ENCODE data around the gene HS3ST4.

HS3ST4 gene

GRCh38 chr16:26118575-26118974 is 426.8 kb downstream of the HS3ST4 start:
- Histone ChIP-seq H3K36me3 (ENCODE audit: control insufficient read depth in 1 of 2, insufficient read depth in 2 of 2, low read length in 2 of 2) (no peaks in the 10 kb centered on the region), H3K9ac (ENCODE audit: low read depth in 1 of 2, low read length in 2 of 2) (no peak overlapping the region), H3K4me3 (ENCODE audit: low read depth in 1 of 2, low read length in 2 of 2) (no peak overlapping the region), H3K4me1 (ENCODE audit: control insufficient read depth in 1 of 2, insufficient read depth in 2 of 2, low read length in 2 of 2) (no peaks in the 10 kb centered on the region), H3K27me3 (ENCODE audit: control insufficient read depth in 1 of 2, insufficient read depth in 2 of 2, low read length in 2 of 2) (no peaks in the 10 kb centered on the region), H3K9me3 (ENCODE audit: control insufficient read depth in 1 of 2, low read length in 2 of 2) (no peaks in the 10 kb centered on the region), H3K27ac (ENCODE audit: low read depth, low read length) (no peak overlapping the region)

- Histone ChIP-seq H3K36me3 (ENCODE audit: control insufficient read depth in 1 of 2, insufficient read depth in 2 of 2, low read length in 2 of 2) (no peaks in the 10 kb centered on the region), H3K9ac (ENCODE audit: low read depth in 1 of 2, low read length in 2 of 2) (no peak overlapping the region), H3K9me3 (ENCODE audit: control insufficient read depth in 1 of 2, low read length in 2 of 2) (no peaks in the 10 kb centered on the region), H3K4me1 (ENCODE audit: control insufficient read depth in 1 of 2, insufficient read depth in 2 of 2, low read length in 2 of 2) (no peaks in the 10 kb centered on the region), H3K27me3 (ENCODE audit: control insufficient read depth in 1 of 2, insufficient read depth in 2 of 2, low read length in 2 of 2) (no peaks in the 10 kb centered on the region), H3K4me3 (ENCODE audit: low read depth in 1 of 2, low read length in 2 of 2) (no peak overlapping the region), H3K27ac (ENCODE audit: low read depth, low read length) (no peak overlapping the region)
These were observed 429.0 kb downstream of the HS3ST4 start for GRCh38 chr16:26120729-26121128.

GRCh38 chr16:26128296-26128695 is 436.5 kb downstream of the HS3ST4 start:
- Histone ChIP-seq H3K27ac (ENCODE audit: low read depth, low read length) (no peak overlapping the region), H3K36me3 (ENCODE audit: control insufficient read depth in 1 of 2, insufficient read depth in 2 of 2, low read length in 2 of 2) (no peaks in the 10 kb centered on the region), H3K4me3 (ENCODE audit: low read depth in 1 of 2, low read length in 2 of 2) (no peak overlapping the region), H3K9me3 (ENCODE audit: control insufficient read depth in 1 of 2, low read length in 2 of 2) (no peaks in the 10 kb centered on the region), H3K4me1 (ENCODE audit: control insufficient read depth in 1 of 2, insufficient read depth in 2 of 2, low read length in 2 of 2) (no peaks in the 10 kb centered on the region), H3K27me3 (ENCODE audit: control insufficient read depth in 1 of 2, insufficient read depth in 2 of 2, low read length in 2 of 2) (no peaks in the 10 kb centered on the region), H3K9ac (ENCODE audit: low read depth in 1 of 2, low read length in 2 of 2) (no peak overlapping the region)

- no peaks in the 10 kb centered on the region for H3K27me3 ChIP-seq (ENCODE audit: control insufficient read depth in 1 of 2, insufficient read depth in 2 of 2, low read length in 2 of 2)
- H3K9me3 ChIP-seq (ENCODE audit: control insufficient read depth in 1 of 2, low read length in 2 of 2) = no peaks in the 10 kb centered on the region
- no peak overlapping the region for H3K27ac ChIP-seq (ENCODE audit: low read depth, low read length)
- H3K4me3 ChIP-seq (ENCODE audit: low read depth in 1 of 2, low read length in 2 of 2) = no peak overlapping the region
- no peaks in the 10 kb centered on the region for H3K4me1 ChIP-seq (ENCODE audit: control insufficient read depth in 1 of 2, insufficient read depth in 2 of 2, low read length in 2 of 2)
- no peaks in the 10 kb centered on the region for H3K36me3 ChIP-seq (ENCODE audit: control insufficient read depth in 1 of 2, insufficient read depth in 2 of 2, low read length in 2 of 2)
- no peak overlapping the region for H3K9ac ChIP-seq (ENCODE audit: low read depth in 1 of 2, low read length in 2 of 2)
These were observed 438.2 kb downstream of the HS3ST4 start for GRCh38 chr16:26129997-26130396.

GRCh38 chr16:26133416-26134093 is 441.8 kb downstream of the HS3ST4 start:
- no peak overlapping the region for H3K9ac ChIP-seq (ENCODE audit: low read depth in 1 of 2, low read length in 2 of 2)
- H3K4me3 ChIP-seq (ENCODE audit: low read depth in 1 of 2, low read length in 2 of 2) = no peak overlapping the region

GRCh38 chr16:26134588-26134987 is 442.8 kb downstream of the HS3ST4 start:
- Histone ChIP-seq H3K4me1 (ENCODE audit: control insufficient read depth in 1 of 2, insufficient read depth in 2 of 2, low read length in 2 of 2) (no peaks in the 10 kb centered on the region), H3K9ac (ENCODE audit: low read depth in 1 of 2, low read length in 2 of 2) (no peak overlapping the region), H3K4me3 (ENCODE audit: low read depth in 1 of 2, low read length in 2 of 2) (no peak overlapping the region), H3K27ac (ENCODE audit: low read depth, low read length) (no peak overlapping the region), H3K36me3 (ENCODE audit: control insufficient read depth in 1 of 2, insufficient read depth in 2 of 2, low read length in 2 of 2) (no peaks in the 10 kb centered on the region), H3K9me3 (ENCODE audit: control insufficient read depth in 1 of 2, low read length in 2 of 2) (peaks cover 0 to 7% of the 10 kb centered on the region in 2 donors), H3K27me3 (ENCODE audit: control insufficient read depth in 1 of 2, insufficient read depth in 2 of 2, low read length in 2 of 2) (no peaks in the 10 kb centered on the region)

More at GRCh38 chr16:26133416-26134093, 441.8 kb downstream of the HS3ST4 start:
- no peaks in the 10 kb centered on the region for H3K36me3 ChIP-seq (ENCODE audit: control insufficient read depth in 1 of 2, insufficient read depth in 2 of 2, low read length in 2 of 2)
- H3K27ac ChIP-seq (ENCODE audit: low read depth, low read length) = no peak overlapping the region
- no peaks in the 10 kb centered on the region for H3K4me1 ChIP-seq (ENCODE audit: control insufficient read depth in 1 of 2, insufficient read depth in 2 of 2, low read length in 2 of 2)
- H3K9me3 ChIP-seq (ENCODE audit: control insufficient read depth in 1 of 2, low read length in 2 of 2) = peaks cover 0 to 7% of the 10 kb centered on the region in 2 donors
- no peaks in the 10 kb centered on the region for H3K27me3 ChIP-seq (ENCODE audit: control insufficient read depth in 1 of 2, insufficient read depth in 2 of 2, low read length in 2 of 2)

GRCh38 chr16:26137956-26138355 is 446.2 kb downstream of the HS3ST4 start:
- H3K27me3 ChIP-seq (ENCODE audit: control insufficient read depth in 1 of 2, insufficient read depth in 2 of 2, low read length in 2 of 2) = no peaks in the 10 kb centered on the region
- H3K4me3 ChIP-seq (ENCODE audit: low read depth in 1 of 2, low read length in 2 of 2) = no peak overlapping the region
- no peaks in the 10 kb centered on the region for H3K36me3 ChIP-seq (ENCODE audit: control insufficient read depth in 1 of 2, insufficient read depth in 2 of 2, low read length in 2 of 2)
- H3K9ac ChIP-seq (ENCODE audit: low read depth in 1 of 2, low read length in 2 of 2) = no peak overlapping the region
- no peaks in the 10 kb centered on the region for H3K4me1 ChIP-seq (ENCODE audit: control insufficient read depth in 1 of 2, insufficient read depth in 2 of 2, low read length in 2 of 2)
- H3K27ac ChIP-seq (ENCODE audit: low read depth, low read length) = no peak overlapping the region
- H3K9me3 ChIP-seq (ENCODE audit: control insufficient read depth in 1 of 2, low read length in 2 of 2) = peaks cover 0 to 7% of the 10 kb centered on the region in 2 donors

GRCh38 chr16:26139091-26139490 is 447.3 kb downstream of the HS3ST4 start:
- no peaks in the 10 kb centered on the region for H3K36me3 ChIP-seq (ENCODE audit: control insufficient read depth in 1 of 2, insufficient read depth in 2 of 2, low read length in 2 of 2)
- H3K9me3 ChIP-seq (ENCODE audit: control insufficient read depth in 1 of 2, low read length in 2 of 2) = peaks cover 0 to 7% of the 10 kb centered on the region in 2 donors
- no peak overlapping the region for H3K9ac ChIP-seq (ENCODE audit: low read depth in 1 of 2, low read length in 2 of 2)
- H3K4me3 ChIP-seq (ENCODE audit: low read depth in 1 of 2, low read length in 2 of 2) = no peak overlapping the region
- no peak overlapping the region for H3K27ac ChIP-seq (ENCODE audit: low read depth, low read length)
- H3K27me3 ChIP-seq (ENCODE audit: control insufficient read depth in 1 of 2, insufficient read depth in 2 of 2, low read length in 2 of 2) = no peaks in the 10 kb centered on the region
- no peaks in the 10 kb centered on the region for H3K4me1 ChIP-seq (ENCODE audit: control insufficient read depth in 1 of 2, insufficient read depth in 2 of 2, low read length in 2 of 2)

GRCh38 chr16:26139884-26140283 is 448.1 kb downstream of the HS3ST4 start:
- Histone ChIP-seq H3K27ac (ENCODE audit: low read depth, low read length) (no peak overlapping the region), H3K9me3 (ENCODE audit: control insufficient read depth in 1 of 2, low read length in 2 of 2) (peaks cover 0 to 7% of the 10 kb centered on the region in 2 donors), H3K27me3 (ENCODE audit: control insufficient read depth in 1 of 2, insufficient read depth in 2 of 2, low read length in 2 of 2) (no peaks in the 10 kb centered on the region), H3K36me3 (ENCODE audit: control insufficient read depth in 1 of 2, insufficient read depth in 2 of 2, low read length in 2 of 2) (no peaks in the 10 kb centered on the region), H3K4me3 (ENCODE audit: low read depth in 1 of 2, low read length in 2 of 2) (no peak overlapping the region), H3K9ac (ENCODE audit: low read depth in 1 of 2, low read length in 2 of 2) (no peak overlapping the region), H3K4me1 (ENCODE audit: control insufficient read depth in 1 of 2, insufficient read depth in 2 of 2, low read length in 2 of 2) (no peaks in the 10 kb centered on the region)

- no peaks in the 10 kb centered on the region for H3K27me3 ChIP-seq (ENCODE audit: control insufficient read depth in 1 of 2, insufficient read depth in 2 of 2, low read length in 2 of 2)
- H3K36me3 ChIP-seq (ENCODE audit: control insufficient read depth in 1 of 2, insufficient read depth in 2 of 2, low read length in 2 of 2) = no peaks in the 10 kb centered on the region
- no peaks in the 10 kb centered on the region for H3K9me3 ChIP-seq (ENCODE audit: control insufficient read depth in 1 of 2, low read length in 2 of 2)
- H3K4me1 ChIP-seq (ENCODE audit: control insufficient read depth in 1 of 2, insufficient read depth in 2 of 2, low read length in 2 of 2) = no peaks in the 10 kb centered on the region
- no peak overlapping the region for H3K9ac ChIP-seq (ENCODE audit: low read depth in 1 of 2, low read length in 2 of 2)
- no peak overlapping the region for H3K4me3 ChIP-seq (ENCODE audit: low read depth in 1 of 2, low read length in 2 of 2)
- H3K27ac ChIP-seq (ENCODE audit: low read depth, low read length) = no peak overlapping the region
These were observed 457.8 kb downstream of the HS3ST4 start for GRCh38 chr16:26149364-26150190.
